ENCODE measurements around the gene TRUB2.
A peak's percentile ranks its signal among the peaks of the same experiment; 100 is the strongest.

TRUB2 gene

GRCh38 chr9:128274245-128274644 lies 48.0 kb downstream of the TRUB2 start:
- Histone ChIP-seq H3K9ac (ENCODE audit: low read length) (peak overlapping the region; percentile 82), H4K20me1 (ENCODE audit: low read depth, low read length) (no peaks in the 10 kb centered on the region), H3K27ac (ENCODE audit: low read depth, low read length) (no peak overlapping the region), H2AFZ (ENCODE audit: low read depth, low read length, severe bottlenecking) (no peak overlapping the region), H3F3A (ENCODE audit: insufficient read depth) (no peaks in the 10 kb centered on the region), H3K9me2 (replicated peaks; ENCODE audit: insufficient read depth, low read length) (no peaks in the 10 kb centered on the region), H3K4me3 (ENCODE audit: insufficient read depth, low read length, poor library complexity, severe bottlenecking) (no peak overlapping the region), H3K79me2 (ENCODE audit: insufficient read depth, low read length) (peaks cover 13% of the 10 kb centered on the region), H3K36me3 (ENCODE audit: low read length) (no peaks in the 10 kb centered on the region), H3K4me2 (ENCODE audit: low read depth, low read length, poor library complexity, severe bottlenecking) (peak overlapping the region; percentile 74), H3K9me3 (ENCODE audit: insufficient read depth, low read length) (no peaks in the 10 kb centered on the region), H3K27me3 (ENCODE audit: low read length) (no peaks in the 10 kb centered on the region)
- no peak for TF ChIP-seq EZH2phosphoT487 (conservative IDR thresholded peaks at IDR 0.05; ENCODE audit: low read length)
- TF ChIP-seq CTCF (IDR thresholded peaks at IDR 0.05; ENCODE audit: insufficient read depth, low read length, poor library complexity, severe bottlenecking): no peak

- Histone ChIP-seq H3K36me3 (ENCODE audit: low read length) (no peaks in the 10 kb centered on the region), H3K4me3 (ENCODE audit: insufficient read depth, low read length, poor library complexity, severe bottlenecking) (no peak overlapping the region), H3K9ac (ENCODE audit: low read length) (no peak overlapping the region), H3K4me2 (ENCODE audit: low read depth, low read length, poor library complexity, severe bottlenecking) (no peak overlapping the region), H3K27me3 (ENCODE audit: low read length) (no peaks in the 10 kb centered on the region), H3F3A (ENCODE audit: insufficient read depth) (no peaks in the 10 kb centered on the region), H4K20me1 (ENCODE audit: low read depth, low read length) (no peaks in the 10 kb centered on the region), H2AFZ (ENCODE audit: low read depth, low read length, severe bottlenecking) (no peak overlapping the region), H3K27ac (ENCODE audit: low read depth, low read length) (no peak overlapping the region), H3K79me2 (ENCODE audit: insufficient read depth, low read length) (peaks cover 13% of the 10 kb centered on the region), H3K9me2 (replicated peaks; ENCODE audit: insufficient read depth, low read length) (no peaks in the 10 kb centered on the region), H3K9me3 (ENCODE audit: insufficient read depth, low read length) (no peaks in the 10 kb centered on the region)
- TF ChIP-seq EZH2phosphoT487 (conservative IDR thresholded peaks at IDR 0.05; ENCODE audit: low read length) (no peak), CTCF (IDR thresholded peaks at IDR 0.05; ENCODE audit: insufficient read depth, low read length, poor library complexity, severe bottlenecking) (no peak)
These were observed 50.7 kb downstream of the TRUB2 start for GRCh38 chr9:128271512-128271911.

GRCh38 chr9:128271112-128271511 lies 51.1 kb downstream of the TRUB2 start:
- H3K9me2 ChIP-seq (replicated peaks; ENCODE audit: insufficient read depth, low read length): no peaks in the 10 kb centered on the region
- H3K36me3 ChIP-seq (ENCODE audit: low read length): no peaks in the 10 kb centered on the region
- no peak for TF ChIP-seq EZH2phosphoT487 (conservative IDR thresholded peaks at IDR 0.05; ENCODE audit: low read length)
- no peak for TF ChIP-seq CTCF (IDR thresholded peaks at IDR 0.05; ENCODE audit: insufficient read depth, low read length, poor library complexity, severe bottlenecking)
- no peaks in the 10 kb centered on the region for H3K27me3 ChIP-seq (ENCODE audit: low read length)
- H3K4me2 ChIP-seq (ENCODE audit: low read depth, low read length, poor library complexity, severe bottlenecking): no peak overlapping the region
- H3F3A ChIP-seq (ENCODE audit: insufficient read depth): no peaks in the 10 kb centered on the region
- peaks cover 13% of the 10 kb centered on the region for H3K79me2 ChIP-seq (ENCODE audit: insufficient read depth, low read length)
- H3K9ac ChIP-seq (ENCODE audit: low read length): no peak overlapping the region
- no peaks in the 10 kb centered on the region for H3K9me3 ChIP-seq (ENCODE audit: insufficient read depth, low read length)
- no peak overlapping the region for H2AFZ ChIP-seq (ENCODE audit: low read depth, low read length, severe bottlenecking)
- H3K4me3 ChIP-seq (ENCODE audit: insufficient read depth, low read length, poor library complexity, severe bottlenecking): no peak overlapping the region
- no peak overlapping the region for H3K27ac ChIP-seq (ENCODE audit: low read depth, low read length)
- no peaks in the 10 kb centered on the region for H4K20me1 ChIP-seq (ENCODE audit: low read depth, low read length)
